Measurements from ENCODE around the gene SLC35B2. TPM values are rescaled to one million over a fixed set of nuclear protein-coding genes. Genes with fewer than 3 reads are reported as not detected.

Gene SLC35B2
- total and polyA plus RNA-seq, 9 of the 15 experiments (the other 6 are each of a cell fraction or from before 2014, with no cell fraction given): 14.5 to 59.1 (median 47.1) TPM

GRCh38 chr6:44221291-44221960 lies 35.9 kb downstream of the SLC35B2 start (continued):
- TF ChIP-seq SRSF3 (IDR thresholded peaks at IDR 0.05; ENCODE audit: insufficient read depth, low read length): no peak
- TF ChIP-seq ZNF512 (tag; IDR thresholded peaks at IDR 0.05): no peak
- TF ChIP-seq BMI1 (IDR thresholded peaks at IDR 0.05; ENCODE audit: low read length): no peak
- TF ChIP-seq NELFE (IDR thresholded peaks at IDR 0.05; ENCODE audit: insufficient read depth, insufficient read length): no peak
- no peak for TF ChIP-seq NR0B1 (IDR thresholded peaks at IDR 0.05; ENCODE audit: partially characterized antibody)
- no peak for TF ChIP-seq MCM7 (IDR thresholded peaks at IDR 0.05)
- no peak for TF ChIP-seq BDP1 (IDR thresholded peaks at IDR 0.05; ENCODE audit: insufficient read depth, insufficient read length)
- no peak for TF ChIP-seq SIX5 (IDR thresholded peaks at IDR 0.05; ENCODE audit: borderline replicate concordance in 1 of 2, insufficient read depth in 1 of 2, low read depth in 1 of 2, low read length in 2 of 2)
- TF ChIP-seq ZNF764 (CRISPR knock-in tag; IDR thresholded peaks at IDR 0.05; ENCODE audit: low read depth): no peak
- TF ChIP-seq ZNF668 (CRISPR knock-in tag; IDR thresholded peaks at IDR 0.05): no peak
- TF ChIP-seq CC2D1A (IDR thresholded peaks at IDR 0.05): no peak
- no peak for TF ChIP-seq WHSC1 (IDR thresholded peaks at IDR 0.05; ENCODE audit: low read length)
- no peak for TF ChIP-seq AFF4 (CRISPR knock-in tag; IDR thresholded peaks at IDR 0.05)
- TF ChIP-seq ILF3 (IDR thresholded peaks at IDR 0.05; ENCODE audit: borderline replicate concordance): no peak
- TF ChIP-seq RBM39 (optimal IDR thresholded peaks at IDR 0.05; ENCODE audit: low read depth, low read length): no peak
- TF ChIP-seq VEZF1 (CRISPR knock-in tag; IDR thresholded peaks at IDR 0.05): peak; percentile 70
- TF ChIP-seq ZNF143 (CRISPR knock-in tag; IDR thresholded peaks at IDR 0.05): no peak
- no peak for TF ChIP-seq SETDB1 (IDR thresholded peaks at IDR 0.05; ENCODE audit: low read length)
- TF ChIP-seq SIN3B (IDR thresholded peaks at IDR 0.05; ENCODE audit: low read depth): no peak
- no peak for TF ChIP-seq LCOR (CRISPR knock-in tag; IDR thresholded peaks at IDR 0.05)
- no peak; the same call in 1 of the 2 replicates for TF ChIP-seq MAX (CRISPR knock-in tag; IDR thresholded peaks at IDR 0.05)

All from K562 (cell line).